IMR-90 (cell line): Measurements from ENCODE around the gene RAB29. TPM values are rescaled to one million over a fixed set of nuclear protein-coding genes. Genes with fewer than 3 reads are reported as not detected.

Experiments used
- ATAC-seq: fragments of 200-7000 bp; cut with Tn5 transposase; 2 replicates; pipeline ENCODE4 v1.9.1; 2020; ENCODE audit warnings: low read depth, mild to moderate bottlenecking, moderate library complexity
- BruUV-seq: library from RNA; stranded (reverse); fragments of 400-500 nt; replicated peaks from 2 replicates; lab custom pipeline; 2021; lab: Mats Ljungman, UMichigan
- CTCF ChIA-PET: fragments of 300-600 bp; formaldehyde crosslinking; extraction: SDS; loops from one replicate; lab custom pipeline; 2021; ENCODE audit warnings: antibody characterized with exemption; lab: Yijun Ruan, JAX
- POLR2A ChIA-PET: fragments of 300-600 bp; sonication (Branson Sonifier 250); formaldehyde crosslinking; loops from one replicate; lab custom pipeline; 2022; ENCODE audit warnings: antibody characterized with exemption; ENCODE audit not compliant: unreplicated experiment; lab: Charles Lee
- DNase-seq: peaks from one replicate; pipeline ENCODE4 v3.0.0; 2013
- H2AFZ ChIP-seq: replicated peaks from 2 replicates; pipeline ENCODE3; 2013; ENCODE audit warnings: low read length, mild to moderate bottlenecking; ENCODE audit not compliant: poor library complexity
- H2AK5ac ChIP-seq: 2 replicates; pipeline ENCODE4 v1.6.1; 2013; ENCODE audit warnings: low read depth, low read length, inconsistent platforms
- H2AK9ac ChIP-seq: replicated peaks from 2 replicates; pipeline ENCODE3; 2013; ENCODE audit warnings: mild to moderate bottlenecking, low read depth, low read length, moderate library complexity; ENCODE audit not compliant: poor library complexity
- H2BK120ac ChIP-seq: 2 replicates; pipeline ENCODE4 v1.6.1; 2013; ENCODE audit warnings: low read depth, low read length, inconsistent platforms
- H2BK15ac ChIP-seq: 3 replicates; pipeline ENCODE4 v1.6.1; 2013; ENCODE audit warnings: low read depth, low read length, inconsistent platforms
- H2BK20ac ChIP-seq: 2 replicates; pipeline ENCODE4 v1.6.1; 2013; ENCODE audit warnings: low read depth, mild to moderate bottlenecking, inconsistent platforms, low read length, moderate library complexity
- H2BK5ac ChIP-seq: 2 replicates; pipeline ENCODE4 v1.6.1; 2013; ENCODE audit warnings: mild to moderate bottlenecking, low read depth, low read length, inconsistent platforms; ENCODE audit not compliant: poor library complexity, severe bottlenecking
- H3K14ac ChIP-seq: replicated peaks from 2 replicates; pipeline ENCODE4 v1.6.1; 2013; ENCODE audit warnings: low read depth, low read length, inconsistent platforms
- H3K18ac ChIP-seq: 2 replicates; pipeline ENCODE4 v1.6.1; 2013; ENCODE audit warnings: low read depth, low read length, control low read depth
- H3K23ac ChIP-seq: 2 replicates; pipeline ENCODE4 v1.6.1; 2013; ENCODE audit warnings: low read depth, low read length, inconsistent platforms
- H3K27ac ChIP-seq: 2 replicates; pipeline ENCODE4 v1.5.1; 2013; ENCODE audit warnings: mild to moderate bottlenecking, control low read depth, low read length; ENCODE audit not compliant: insufficient read depth
- H3K27me3 ChIP-seq: 2 replicates; pipeline ENCODE4 v1.6.1; 2013; ENCODE audit warnings: low read length; ENCODE audit not compliant: control insufficient read depth, insufficient read depth
- H3K36me3 ChIP-seq: 2 replicates; pipeline ENCODE4 v1.6.1; 2013; ENCODE audit warnings: low read length, mixed read lengths; ENCODE audit not compliant: control insufficient read depth, insufficient read depth
- H3K4ac ChIP-seq: 2 replicates; pipeline ENCODE4 v1.6.1; 2013; ENCODE audit warnings: low read depth, low read length, inconsistent platforms
- H3K4me1 ChIP-seq: 2 replicates; pipeline ENCODE4 v1.6.1; 2013; ENCODE audit warnings: low read length, mixed read lengths; ENCODE audit not compliant: control insufficient read depth, insufficient read depth
- H3K4me2 ChIP-seq: 2 replicates; pipeline ENCODE4 v1.6.1; 2013; ENCODE audit warnings: low read depth, mild to moderate bottlenecking, control low read depth, low read length, moderate library complexity
- H3K4me3 ChIP-seq: 2 replicates; pipeline ENCODE4 v1.5.1; 2013; ENCODE audit warnings: low read depth, mild to moderate bottlenecking, control low read depth, low read length, moderate library complexity; ENCODE audit not compliant: insufficient read depth
- H3K56ac ChIP-seq: 2 replicates; pipeline ENCODE4 v1.6.1; 2013; ENCODE audit warnings: low read length, inconsistent platforms; ENCODE audit not compliant: insufficient read depth; ENCODE audit errors: extremely low read depth
- H3K79me1 ChIP-seq, 2 experiments: 2 replicates each; pipeline ENCODE4 v1.6.1; 2013; ENCODE audit warnings: low read length in 2 of 2, inconsistent platforms in 1 of 2, low read depth in 1 of 2
- H3K9ac ChIP-seq: 2 replicates; pipeline ENCODE4 v1.6.1; 2013; ENCODE audit warnings: low read depth, low read length, control low read depth
- H3K9me1 ChIP-seq: 2 replicates; pipeline ENCODE4 v1.6.1; 2013; ENCODE audit warnings: low read length, inconsistent platforms; ENCODE audit not compliant: insufficient read depth
- H3K9me3 ChIP-seq: 2 replicates; pipeline ENCODE4 v1.6.1; 2013; ENCODE audit warnings: low read length; ENCODE audit not compliant: control insufficient read depth, insufficient read depth
- H4K20me1 ChIP-seq: 2 replicates; pipeline ENCODE4 v1.6.1; 2013; ENCODE audit warnings: low read length, inconsistent platforms; ENCODE audit not compliant: insufficient read depth
- H4K5ac ChIP-seq: 2 replicates; pipeline ENCODE4 v1.6.1; 2013; ENCODE audit warnings: mild to moderate bottlenecking, low read depth, low read length, control low read depth
- H4K8ac ChIP-seq, 2 experiments: 2 replicates each; pipeline ENCODE4 v1.6.1; 2013; ENCODE audit warnings: low read depth in 2 of 2, low read length in 2 of 2, control low read depth in 1 of 2, inconsistent platforms in 1 of 2
- H4K91ac ChIP-seq: 2 replicates; pipeline ENCODE4 v1.6.1; 2013; ENCODE audit warnings: low read depth, low read length, inconsistent platforms; ENCODE audit not compliant: insufficient read depth
- CTCF ChIP-seq: conservative IDR thresholded peaks from 2 replicates; pipeline ENCODE4 v1.5.1; 2012; ENCODE audit warnings: mild to moderate bottlenecking, low read depth, low read length, improper control_type of control experiment
- USF2 ChIP-seq: fragments of 150-350 bp; IDR thresholded peaks from 2 replicates; pipeline ENCODE4 v1.6.1; 2017; ENCODE audit warnings: mild to moderate bottlenecking, antibody characterized with exemption, low read length, low read depth
- WGBS, 2 experiments: methylation state at CpG; one replicate each; pipeline versions ENCODE4 v1.1.5 to v1.1.7; 2013; ENCODE audit warnings: missing lambda C conversion rate in 2 of 2; ENCODE audit not compliant: insufficient read length in 1 of 2; ENCODE audit errors: extremely low coverage in 2 of 2; 5-methylcytosine and 5-hydroxymethylcytosine counted together
- dilution Hi-C: fragments of 300-500 bp; cut with HindIII; formaldehyde crosslinking; loops from one replicate; pipeline ENCODE4 v1.14.3; 2018; ENCODE audit warnings: low sequenced_read_pairs; ENCODE audit not compliant: unreplicated experiment
- in situ Hi-C: fragments of 300-500 bp; cut with MboI; formaldehyde crosslinking; loops from 3 replicates; pipeline ENCODE4 v1.14.3; 2019; ENCODE audit warnings: low sequenced_read_pairs, inconsistent platforms, mixed read lengths
- intact Hi-C: fragments of 100-400 bp; cut with micrococcal nuclease; formaldehyde crosslinking; loops from 2 replicates; pipeline ENCODE4 v1.10.0; 2022
- polyA plus RNA-seq, 3 experiments: library from polyadenylated mRNA; depleted of rRNA; stranded (reverse); fragments of >200 nt; gene quantifications; 2 replicates each; pipeline ENCODE4 v1.2.3, GENCODE V29; 2012; ENCODE audit warnings: low replicate concordance in 1 of 3
- total RNA-seq: library from RNA; depleted of rRNA; stranded (reverse); fragments of >200 nt; gene quantifications from 2 replicates; pipeline ENCODE4 v1.2.3, GENCODE V29; 2012

Gene RAB29
- total and polyA plus RNA-seq, 2 of the 4 experiments (the other 2 are of a cell fraction) = 5.7 to 7.3 TPM

DNA sequence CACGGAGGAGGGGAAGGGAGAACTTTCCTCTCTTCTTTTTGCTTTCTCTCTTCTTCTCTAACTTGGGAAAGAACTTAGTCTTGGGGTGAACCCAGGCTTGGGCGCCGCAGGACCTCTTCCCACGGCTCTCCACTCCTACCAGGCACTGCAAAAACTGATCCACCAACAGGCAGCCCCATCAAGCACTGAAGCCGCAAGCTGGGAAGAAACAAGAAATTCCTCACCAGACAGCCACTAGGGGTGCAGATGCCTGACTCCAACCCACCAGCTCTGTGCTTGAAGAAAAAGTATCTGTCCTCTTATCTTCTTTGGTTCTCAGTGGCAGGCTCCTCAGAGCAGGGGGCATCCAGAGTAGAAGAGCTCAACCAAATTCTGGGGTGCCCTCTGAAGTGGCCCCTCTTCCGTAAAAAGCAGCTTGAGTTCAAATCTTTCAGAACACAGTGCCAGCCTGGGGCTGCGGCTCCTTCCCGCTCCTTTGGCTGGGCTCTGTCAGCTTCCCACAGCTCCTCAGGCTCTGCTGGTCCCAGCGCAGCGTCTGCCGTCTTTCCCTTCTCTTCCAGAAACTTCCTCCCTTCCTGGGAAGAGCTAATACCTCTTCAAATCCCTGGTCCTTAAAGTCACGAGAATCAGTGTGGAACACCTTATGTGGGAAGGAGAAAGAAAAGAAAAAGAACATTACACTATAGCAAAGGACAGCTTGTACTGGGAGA lies 35.3 kb upstream of the RAB29 start:
- H2BK120ac ChIP-seq = no peak overlapping the region
- no peaks in the 10 kb centered on the region for H3K27me3 ChIP-seq
- peaks cover 6% of the 10 kb centered on the region; the same call in 1 of the 2 replicates for H3K4me1 ChIP-seq
- peaks cover 30 to 56% of the 10 kb centered on the region in 2 experiments for H3K79me1 ChIP-seq
- in situ Hi-C loops (no loop called here), intact Hi-C loops (loop anchor here (5.0 kb wide), 1 partner anchor 82 kb away; no protein-coding TSS in a partner anchor), dilution Hi-C loops (no loop called here)
- H3K23ac ChIP-seq = no peak overlapping the region
- no peak overlapping the region for H2BK15ac ChIP-seq
- TF ChIP-seq CTCF = 0 out of 2 replicates have a peak, but pooled peaks have one; percentile 22
- TF ChIP-seq USF2 = no peak
- no peak overlapping the region for H3K14ac ChIP-seq
- ChIA-PET POLR2A (no interaction called here), CTCF (interaction anchor here (0.9 to 1.4 kb wide), 5 partner anchors 15 to 167 kb away, joined by 3 to 6 read pairs (median 5); no protein-coding TSS in a partner anchor)
- no TSS peak for BruUV-seq
- H3K9me3 ChIP-seq = no peaks in the 10 kb centered on the region
- ATAC-seq (no peak), DNase-seq (no peak)
- no peak overlapping the region for H3K4me3 ChIP-seq
- no peak overlapping the region for H3K27ac ChIP-seq
- H3K9ac ChIP-seq = no peak overlapping the region
- no peak overlapping the region for H3K4me2 ChIP-seq
- no peak overlapping the region for H2AFZ ChIP-seq
- no peaks in the 10 kb centered on the region for H4K20me1 ChIP-seq
- no peak overlapping the region for H4K5ac ChIP-seq
- no peak overlapping the region for H4K8ac ChIP-seq
- peaks cover 20% of the 10 kb centered on the region for H3K36me3 ChIP-seq
- H3K18ac ChIP-seq = no peak overlapping the region
- no peak overlapping the region for H2AK9ac ChIP-seq
- no peak overlapping the region for H2BK20ac ChIP-seq
- no peak overlapping the region for H4K91ac ChIP-seq
- H3K4ac ChIP-seq = no peak overlapping the region
- H3K9me1 ChIP-seq = peaks cover 13% of the 10 kb centered on the region; the same call in 1 of the 2 replicates
- H3K56ac ChIP-seq = no peak overlapping the region
- 89% methylated on average over 3 of the region's 12 CpGs; no CpG with 5 or more reads in 1 of the 2 experiments for WGBS, 2 experiments
- no peak overlapping the region for H2AK5ac ChIP-seq
- H2BK5ac ChIP-seq = no peak overlapping the region
